Measurements from ENCODE around the gene SEMA4D. TPM values are rescaled to one million over a fixed set of nuclear protein-coding genes. Genes with fewer than 3 reads are reported as not detected.

Gene SEMA4D
- polyA plus RNA-seq, 1 experiment, result 0.50 TPM

GRCh38 chr9:89428901-89429890 is 68.7 kb downstream of the SEMA4D start:
- CTCF ChIA-PET, result interaction anchor here (0.8 to 1.6 kb wide), 5 partner anchors 11 to 164 kb away, joined by 3 to 6 read pairs (median 3); partner anchors contain the start of gene SECISBP2
- Histone ChIP-seq H3K36me3 (ENCODE audit: control insufficient read depth, insufficient read depth, low read length) (no peaks in the 10 kb centered on the region), H3K4me3 (ENCODE audit: low read depth, low read length) (no peak overlapping the region), H3K27me3 (ENCODE audit: control insufficient read depth, insufficient read depth, low read length) (no peaks in the 10 kb centered on the region; the same call in 1 of the 2 replicates)
- TF ChIP-seq CTCF (IDR thresholded peaks at IDR 0.05; ENCODE audit: insufficient read depth, low read depth, low read length), result no peak
- POLR2A ChIA-PET, result no interaction called here
- no peak for DNase-seq (ENCODE audit: low read depth)

- Histone ChIP-seq H3K27me3 (ENCODE audit: control insufficient read depth, insufficient read depth, low read length) (no peaks in the 10 kb centered on the region), H3K36me3 (ENCODE audit: control insufficient read depth, insufficient read depth, low read length) (no peaks in the 10 kb centered on the region), H3K4me3 (ENCODE audit: low read depth, low read length) (no peak overlapping the region)
- no peak for DNase-seq (ENCODE audit: low read depth)
- CTCF ChIA-PET, result interaction anchor here (1.3 to 1.5 kb wide), 2 partner anchors 110 to 121 kb away, joined by 3 to 6 read pairs; partner anchors contain the start of gene SECISBP2
- POLR2A ChIA-PET, result no interaction called here
- TF ChIP-seq CTCF (IDR thresholded peaks at IDR 0.05; ENCODE audit: insufficient read depth, low read depth, low read length), result no peak
Measured at GRCh38 chr9:89428222-89428761, 69.6 kb downstream of the SEMA4D start.

- H3K36me3 ChIP-seq (ENCODE audit: control insufficient read depth, insufficient read depth, low read length), result no peaks in the 10 kb centered on the region
- TF ChIP-seq CTCF (IDR thresholded peaks at IDR 0.05; ENCODE audit: insufficient read depth, low read depth, low read length), result no peak
- no peak for DNase-seq (ENCODE audit: low read depth)
- ChIA-PET POLR2A (no interaction called here), CTCF (no interaction called here)
- H3K27me3 ChIP-seq (ENCODE audit: control insufficient read depth, insufficient read depth, low read length), result no peaks in the 10 kb centered on the region
- H3K4me3 ChIP-seq (ENCODE audit: low read depth, low read length), result no peak overlapping the region
Measured at GRCh38 chr9:89427621-89428221, 70.2 kb downstream of the SEMA4D start.

GRCh38 chr9:89426384-89426961 is 71.4 kb downstream of the SEMA4D start:
- ChIA-PET POLR2A (no interaction called here), CTCF (interaction anchor here (0.8 to 1.1 kb wide), 2 partner anchors 48 to 112 kb away, joined by 3 read pairs; no protein-coding TSS in a partner anchor)
- TF ChIP-seq CTCF (IDR thresholded peaks at IDR 0.05; ENCODE audit: insufficient read depth, low read depth, low read length), result no peak
- Histone ChIP-seq H3K27me3 (ENCODE audit: control insufficient read depth, insufficient read depth, low read length) (no peaks in the 10 kb centered on the region), H3K36me3 (ENCODE audit: control insufficient read depth, insufficient read depth, low read length) (no peaks in the 10 kb centered on the region), H3K4me3 (ENCODE audit: low read depth, low read length) (no peak overlapping the region)
- no peak for DNase-seq (ENCODE audit: low read depth)

Measured in BJ (cell line).